Measurements from ENCODE around the gene IPO9. TPM values are rescaled to one million over a fixed set of nuclear protein-coding genes. Genes with fewer than 3 reads are reported as not detected.

IPO9 gene
- total RNA-seq, 1 experiment from 2014 or later, result 80.6 TPM

DNA sequence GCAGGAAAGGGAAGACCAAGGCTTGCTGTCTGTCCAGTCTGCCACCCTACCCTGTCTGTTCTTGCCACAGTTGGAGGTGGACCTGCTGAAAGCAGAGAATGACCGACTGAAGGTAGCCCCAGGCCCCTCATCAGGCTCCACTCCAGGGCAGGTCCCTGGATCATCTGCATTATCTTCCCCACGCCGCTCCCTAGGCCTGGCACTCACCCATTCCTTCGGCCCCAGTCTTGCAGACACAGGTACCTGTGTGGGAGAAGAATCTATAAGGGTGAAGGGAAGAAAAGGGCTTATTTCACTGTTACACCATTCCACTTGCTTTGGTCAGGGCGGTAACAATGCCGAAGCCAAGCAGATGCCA lies 20.3 kb upstream of the IPO9 start:
- Histone ChIP-seq H3K36me3 (ENCODE audit: control insufficient read depth in 1 of 2, insufficient read depth in 2 of 2, low read length in 2 of 2) (peaks cover 10 to 21% of the 10 kb centered on the region in 2 experiments; a peak in 3 of 4 replicates), H3K4me1 (ENCODE audit: control insufficient read depth in 1 of 2, insufficient read depth in 2 of 2, low read length in 2 of 2) (no peaks in the 10 kb centered on the region), H3K9ac (ENCODE audit: low read length) (no peak overlapping the region), H3K27me3 (ENCODE audit: insufficient read depth, low read length) (no peaks in the 10 kb centered on the region), H3K79me2 (ENCODE audit: insufficient read depth, low read length) (no peaks in the 10 kb centered on the region), H2AFZ (ENCODE audit: low read depth, low read length, poor library complexity, severe bottlenecking) (no peak overlapping the region), H3K4me2 (ENCODE audit: low read length) (no peak overlapping the region), H4K20me1 (ENCODE audit: insufficient read depth) (no peaks in the 10 kb centered on the region), H3K9me2 (ENCODE audit: insufficient read depth) (no peaks in the 10 kb centered on the region), H3K27ac (ENCODE audit: low read depth, low read length) (no peak overlapping the region), H3K9me3 (ENCODE audit: control insufficient read depth in 1 of 2, insufficient read depth in 1 of 2, low read depth in 1 of 2, low read length in 2 of 2) (no peaks in the 10 kb centered on the region), H3K4me3 (replicated peaks in 1 of 2; ENCODE audit: low read depth in 1 of 2, low read length in 2 of 2) (no peak overlapping the region)
- ATAC-seq (no peak), DNase-seq (ENCODE audit: low read depth, low spot score) (no peak)
- ChIA-PET POLR2A (no interaction called here), CTCF (no interaction called here), RAD21 (ENCODE audit: low non-redundant PET in 1 of 2, low total read pairs in 2 of 2, uncharacterized antibody in 2 of 2, unreplicated experiment in 2 of 2) (no interaction called here)
- intact Hi-C loops (cut with micrococcal nuclease), result no loop called here
- TF ChIP-seq CEBPB (IDR thresholded peaks at IDR 0.05; ENCODE audit: low read depth), result no peak
- no peak for TF ChIP-seq FOSL1 (IDR thresholded peaks at IDR 0.05; ENCODE audit: low read depth)
- no peak for TF ChIP-seq ZFX (IDR thresholded peaks at IDR 0.05)
- no peak for TF ChIP-seq RAD21 (IDR thresholded peaks at IDR 0.05; ENCODE audit: low read depth)
- no peak for TF ChIP-seq TCF7L2 (IDR thresholded peaks at IDR 0.05; ENCODE audit: borderline replicate concordance, extremely low read depth, insufficient read depth, insufficient read length)
- no peak for TF ChIP-seq SP1 (IDR thresholded peaks at IDR 0.05; ENCODE audit: low read depth)
- TF ChIP-seq JUND (IDR thresholded peaks at IDR 0.05), result no peak
- TF ChIP-seq SIN3A (IDR thresholded peaks at IDR 0.05; ENCODE audit: low read depth), result no peak
- TF ChIP-seq, protein P1, sequence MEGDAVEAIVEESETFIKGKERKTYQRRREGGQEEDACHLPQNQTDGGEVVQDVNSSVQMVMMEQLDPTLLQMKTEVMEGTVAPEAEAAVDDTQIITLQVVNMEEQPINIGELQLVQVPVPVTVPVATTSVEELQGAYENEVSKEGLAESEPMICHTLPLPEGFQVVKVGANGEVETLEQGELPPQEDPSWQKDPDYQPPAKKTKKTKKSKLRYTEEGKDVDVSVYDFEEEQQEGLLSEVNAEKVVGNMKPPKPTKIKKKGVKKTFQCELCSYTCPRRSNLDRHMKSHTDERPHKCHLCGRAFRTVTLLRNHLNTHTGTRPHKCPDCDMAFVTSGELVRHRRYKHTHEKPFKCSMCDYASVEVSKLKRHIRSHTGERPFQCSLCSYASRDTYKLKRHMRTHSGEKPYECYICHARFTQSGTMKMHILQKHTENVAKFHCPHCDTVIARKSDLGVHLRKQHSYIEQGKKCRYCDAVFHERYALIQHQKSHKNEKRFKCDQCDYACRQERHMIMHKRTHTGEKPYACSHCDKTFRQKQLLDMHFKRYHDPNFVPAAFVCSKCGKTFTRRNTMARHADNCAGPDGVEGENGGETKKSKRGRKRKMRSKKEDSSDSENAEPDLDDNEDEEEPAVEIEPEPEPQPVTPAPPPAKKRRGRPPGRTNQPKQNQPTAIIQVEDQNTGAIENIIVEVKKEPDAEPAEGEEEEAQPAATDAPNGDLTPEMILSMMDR (IDR thresholded peaks at IDR 0.05 in 2 of 3, conservative IDR thresholded peaks at IDR 0.05 in 1 of 3; ENCODE audit: borderline replicate concordance in 1 of 3, insufficient read depth in 1 of 3, low read depth in 2 of 3, low read length in 2 of 3), result no peak
- TF ChIP-seq YY1 (IDR thresholded peaks at IDR 0.05; ENCODE audit: extremely low read depth, insufficient replicate concordance, low read depth, low read length), result no peak
- no peak for TF ChIP-seq CBX3 (IDR thresholded peaks at IDR 0.05; ENCODE audit: low read depth)
- TF ChIP-seq, protein P2, sequence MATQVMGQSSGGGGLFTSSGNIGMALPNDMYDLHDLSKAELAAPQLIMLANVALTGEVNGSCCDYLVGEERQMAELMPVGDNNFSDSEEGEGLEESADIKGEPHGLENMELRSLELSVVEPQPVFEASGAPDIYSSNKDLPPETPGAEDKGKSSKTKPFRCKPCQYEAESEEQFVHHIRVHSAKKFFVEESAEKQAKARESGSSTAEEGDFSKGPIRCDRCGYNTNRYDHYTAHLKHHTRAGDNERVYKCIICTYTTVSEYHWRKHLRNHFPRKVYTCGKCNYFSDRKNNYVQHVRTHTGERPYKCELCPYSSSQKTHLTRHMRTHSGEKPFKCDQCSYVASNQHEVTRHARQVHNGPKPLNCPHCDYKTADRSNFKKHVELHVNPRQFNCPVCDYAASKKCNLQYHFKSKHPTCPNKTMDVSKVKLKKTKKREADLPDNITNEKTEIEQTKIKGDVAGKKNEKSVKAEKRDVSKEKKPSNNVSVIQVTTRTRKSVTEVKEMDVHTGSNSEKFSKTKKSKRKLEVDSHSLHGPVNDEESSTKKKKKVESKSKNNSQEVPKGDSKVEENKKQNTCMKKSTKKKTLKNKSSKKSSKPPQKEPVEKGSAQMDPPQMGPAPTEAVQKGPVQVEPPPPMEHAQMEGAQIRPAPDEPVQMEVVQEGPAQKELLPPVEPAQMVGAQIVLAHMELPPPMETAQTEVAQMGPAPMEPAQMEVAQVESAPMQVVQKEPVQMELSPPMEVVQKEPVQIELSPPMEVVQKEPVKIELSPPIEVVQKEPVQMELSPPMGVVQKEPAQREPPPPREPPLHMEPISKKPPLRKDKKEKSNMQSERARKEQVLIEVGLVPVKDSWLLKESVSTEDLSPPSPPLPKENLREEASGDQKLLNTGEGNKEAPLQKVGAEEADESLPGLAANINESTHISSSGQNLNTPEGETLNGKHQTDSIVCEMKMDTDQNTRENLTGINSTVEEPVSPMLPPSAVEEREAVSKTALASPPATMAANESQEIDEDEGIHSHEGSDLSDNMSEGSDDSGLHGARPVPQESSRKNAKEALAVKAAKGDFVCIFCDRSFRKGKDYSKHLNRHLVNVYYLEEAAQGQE (IDR thresholded peaks at IDR 0.05; ENCODE audit: low read depth), result no peak
- TF ChIP-seq SRF (IDR thresholded peaks at IDR 0.05; ENCODE audit: low read depth), result no peak
- no peak for TF ChIP-seq ZNF274 (IDR thresholded peaks at IDR 0.05; ENCODE audit: low read depth, low read length)
- TF ChIP-seq EGR1 (IDR thresholded peaks at IDR 0.05; ENCODE audit: low read depth), result no peak
- TF ChIP-seq, protein P3, sequence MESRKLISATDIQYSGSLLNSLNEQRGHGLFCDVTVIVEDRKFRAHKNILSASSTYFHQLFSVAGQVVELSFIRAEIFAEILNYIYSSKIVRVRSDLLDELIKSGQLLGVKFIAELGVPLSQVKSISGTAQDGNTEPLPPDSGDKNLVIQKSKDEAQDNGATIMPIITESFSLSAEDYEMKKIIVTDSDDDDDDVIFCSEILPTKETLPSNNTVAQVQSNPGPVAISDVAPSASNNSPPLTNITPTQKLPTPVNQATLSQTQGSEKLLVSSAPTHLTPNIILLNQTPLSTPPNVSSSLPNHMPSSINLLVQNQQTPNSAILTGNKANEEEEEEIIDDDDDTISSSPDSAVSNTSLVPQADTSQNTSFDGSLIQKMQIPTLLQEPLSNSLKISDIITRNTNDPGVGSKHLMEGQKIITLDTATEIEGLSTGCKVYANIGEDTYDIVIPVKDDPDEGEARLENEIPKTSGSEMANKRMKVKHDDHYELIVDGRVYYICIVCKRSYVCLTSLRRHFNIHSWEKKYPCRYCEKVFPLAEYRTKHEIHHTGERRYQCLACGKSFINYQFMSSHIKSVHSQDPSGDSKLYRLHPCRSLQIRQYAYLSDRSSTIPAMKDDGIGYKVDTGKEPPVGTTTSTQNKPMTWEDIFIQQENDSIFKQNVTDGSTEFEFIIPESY (IDR thresholded peaks at IDR 0.05; ENCODE audit: extremely low read depth, insufficient replicate concordance, low read length), result no peak
- no peak for TF ChIP-seq POLR2AphosphoS5 (IDR thresholded peaks at IDR 0.05; ENCODE audit: low read depth, low read length)
- TF ChIP-seq POLR2A (IDR thresholded peaks at IDR 0.05; ENCODE audit: borderline replicate concordance, extremely low read depth, insufficient read depth, insufficient read length), result no peak
- no TSS peak for BruUV-seq (replicated peaks)
